ENCODE data around the gene MYO16.

MYO16 gene

DNA sequence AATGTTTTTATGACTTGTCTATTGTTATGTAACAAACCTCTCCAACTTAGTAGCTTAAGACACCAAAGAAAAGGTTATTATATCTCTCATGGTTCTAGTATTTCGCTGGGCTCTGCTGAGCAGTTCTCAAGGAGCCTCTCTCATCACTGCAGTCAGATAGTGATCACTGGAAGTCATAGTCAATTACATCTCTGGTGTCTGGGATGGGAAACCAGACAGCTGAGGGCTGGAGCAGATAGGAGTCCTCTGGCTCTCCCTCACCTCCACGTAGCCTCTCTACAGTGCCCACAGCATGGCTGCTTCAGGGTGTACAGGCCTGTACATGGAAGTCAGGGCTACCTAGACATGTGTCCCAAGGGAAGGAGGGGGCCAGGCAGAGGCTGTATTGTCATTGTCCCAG lies 507.5 kb downstream of the MYO16 start:
- no peak for DNase-seq

DNA sequence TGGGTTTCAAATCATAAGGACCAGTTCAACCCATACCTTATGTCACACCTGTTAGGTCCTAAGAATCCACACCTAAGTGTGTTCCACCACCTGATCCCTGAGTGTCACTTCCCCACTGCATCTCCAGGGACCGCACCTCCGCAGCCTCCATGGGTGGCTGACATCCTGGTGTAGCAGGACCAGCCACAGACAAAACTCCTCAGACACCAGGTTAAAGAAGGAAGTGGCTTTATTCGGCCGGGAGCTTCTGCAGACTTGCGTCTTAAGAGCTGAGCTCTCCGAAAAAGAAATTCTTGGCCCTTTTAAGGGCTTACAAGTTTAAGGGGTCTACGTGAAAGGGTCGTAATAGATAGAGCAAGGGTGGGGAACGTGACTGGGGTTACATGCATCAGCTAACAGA lies 509.9 kb downstream of the MYO16 start:
- no peak for DNase-seq

DNA sequence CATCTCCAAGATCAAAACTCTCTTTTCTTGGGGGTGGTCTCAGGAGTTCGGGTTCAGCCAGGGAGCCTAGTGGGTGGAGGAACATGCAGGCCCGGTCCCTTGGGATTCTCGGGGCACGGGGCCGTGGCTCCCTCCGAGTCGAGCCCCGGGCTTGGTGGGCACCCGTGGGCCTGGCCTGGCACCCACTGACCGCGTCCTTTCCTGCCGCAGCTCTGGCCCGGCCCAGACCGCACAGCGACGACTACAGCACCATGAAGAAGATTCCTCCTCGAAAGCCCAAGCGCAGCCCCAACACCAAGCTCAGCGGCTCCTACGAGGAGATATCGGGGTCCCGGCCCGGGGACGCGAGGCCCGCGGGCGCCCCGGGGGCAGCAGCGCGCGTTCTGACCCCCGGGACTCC lies 510.6 kb downstream of the MYO16 start:
- DNase-seq, result no peak

DNA sequence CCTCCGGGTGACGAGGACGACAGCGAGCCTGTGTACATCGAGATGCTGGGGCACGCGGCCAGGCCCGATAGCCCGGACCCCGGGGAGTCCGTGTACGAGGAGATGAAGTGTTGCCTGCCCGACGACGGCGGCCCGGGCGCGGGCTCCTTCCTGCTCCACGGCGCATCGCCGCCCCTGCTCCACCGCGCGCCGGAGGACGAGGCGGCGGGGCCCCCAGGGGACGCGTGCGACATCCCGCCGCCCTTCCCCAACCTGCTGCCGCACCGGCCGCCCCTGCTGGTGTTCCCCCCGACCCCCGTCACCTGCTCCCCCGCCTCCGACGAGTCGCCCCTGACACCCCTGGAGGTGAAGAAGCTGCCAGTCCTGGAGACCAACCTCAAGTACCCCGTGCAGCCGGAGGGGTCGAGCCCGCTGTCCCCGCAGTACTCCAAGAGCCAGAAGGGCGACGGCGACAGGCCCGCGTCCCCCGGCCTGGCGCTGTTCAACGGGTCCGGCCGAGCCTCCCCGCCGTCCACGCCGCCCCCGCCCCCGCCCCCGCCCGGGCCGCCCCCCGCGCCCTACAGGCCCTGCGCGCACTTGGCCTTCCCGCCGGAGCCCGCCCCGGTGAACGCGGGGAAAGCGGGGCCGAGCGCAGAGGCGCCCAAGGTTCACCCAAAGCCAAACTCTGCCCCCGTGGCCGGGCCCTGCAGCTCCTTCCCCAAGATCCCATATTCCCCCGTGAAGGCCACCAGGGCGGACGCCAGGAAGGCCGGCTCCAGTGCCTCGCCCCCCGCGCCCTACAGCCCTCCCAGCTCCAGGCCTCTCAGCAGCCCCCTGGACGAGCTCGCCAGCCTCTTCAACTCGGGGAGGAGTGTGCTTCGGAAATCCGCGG lies 511.3 kb downstream of the MYO16 start:
- no peak for DNase-seq

DNA sequence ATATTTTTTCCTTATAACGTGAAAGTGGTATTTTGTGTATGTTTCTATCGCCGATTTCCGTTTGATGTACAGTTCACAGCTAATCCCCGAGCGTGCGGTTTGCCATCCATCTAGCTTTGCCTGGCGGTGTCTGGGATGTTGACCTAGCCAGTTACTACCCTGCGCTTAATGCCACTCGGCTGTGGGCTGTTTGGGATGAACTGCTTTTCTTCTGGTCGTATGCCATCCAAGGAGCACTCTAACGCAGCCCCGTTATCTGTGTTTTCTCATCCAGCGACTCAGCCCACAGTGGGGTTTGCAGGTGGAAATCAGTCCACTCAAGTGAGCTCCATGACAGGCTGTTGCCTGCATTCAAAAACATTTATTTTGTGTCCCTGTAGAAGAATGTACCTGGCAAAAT lies 512.3 kb downstream of the MYO16 start:
- no peak for DNase-seq

DNA sequence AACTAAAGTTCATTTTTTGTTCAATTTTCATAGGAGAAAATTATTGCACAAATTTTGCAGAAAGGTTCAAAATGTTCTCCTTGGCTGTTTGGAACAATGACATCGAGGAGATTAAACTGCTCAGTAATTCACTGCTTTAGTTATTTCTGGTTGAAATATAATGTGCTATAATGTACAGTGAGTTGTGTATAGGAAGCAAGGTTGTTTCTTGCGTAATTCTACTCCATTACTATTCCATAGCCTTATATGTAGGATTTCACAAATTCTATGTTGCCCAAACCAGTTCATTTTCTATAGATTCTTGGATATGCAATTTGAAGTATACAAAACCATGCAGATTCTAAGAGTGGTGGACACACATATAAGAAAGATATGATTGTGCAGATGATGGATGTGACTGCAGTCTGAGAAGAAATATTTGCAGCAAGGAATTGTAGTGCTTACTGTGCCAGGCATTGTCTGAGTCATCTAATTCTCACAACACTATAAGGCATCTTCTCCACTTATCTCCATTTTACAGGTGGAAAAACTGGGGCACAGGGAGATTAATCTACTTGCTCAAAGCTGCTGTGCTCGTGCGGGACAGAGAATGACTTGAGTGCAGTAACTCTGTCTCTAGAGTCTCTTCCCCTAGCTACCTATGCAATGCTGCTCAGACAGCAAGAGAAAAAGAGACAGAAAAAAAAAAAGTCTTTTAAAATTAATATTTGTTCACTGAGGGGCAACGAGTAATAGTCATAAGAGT lies 515.5 kb downstream of the MYO16 start:
- DNase-seq, result no peak

DNA sequence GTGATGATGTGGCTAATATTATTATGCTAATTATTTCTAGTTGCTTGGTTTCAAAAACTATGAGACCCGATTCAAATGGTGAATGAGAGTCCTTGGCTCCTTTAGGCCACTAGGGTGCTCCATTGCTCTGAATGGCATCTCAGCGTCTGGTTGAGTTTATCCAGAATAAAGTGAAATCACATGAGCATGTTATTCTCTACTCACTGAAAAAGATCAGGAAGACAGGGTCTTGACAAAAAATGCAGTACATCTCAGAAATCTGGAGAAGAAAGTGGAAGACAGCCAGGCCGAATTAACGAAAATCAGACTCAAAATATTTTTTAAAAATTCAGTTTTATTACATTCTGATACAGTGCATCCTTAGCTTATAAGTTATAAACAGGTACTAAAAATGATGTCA lies 516.2 kb downstream of the MYO16 start:
- no peak for DNase-seq

DNA sequence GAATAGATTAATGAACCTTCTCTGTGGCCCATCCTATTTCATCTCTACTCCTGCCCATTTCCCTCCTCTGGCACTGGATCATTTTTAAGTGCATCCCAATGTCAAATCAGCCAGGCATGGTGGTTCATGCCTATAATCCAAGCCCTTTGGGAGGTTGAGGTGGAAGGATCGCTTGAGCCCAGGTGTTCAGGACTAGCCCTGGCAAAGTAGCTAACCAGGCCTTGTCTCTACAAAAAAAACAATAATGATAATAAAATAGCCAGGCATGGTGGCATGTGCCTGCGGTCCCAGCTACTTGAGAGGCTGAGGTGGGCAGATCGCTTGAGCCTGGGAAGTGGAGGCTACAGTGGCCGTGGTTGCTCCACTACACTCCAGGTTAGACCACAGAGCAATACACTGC lies 517.0 kb downstream of the MYO16 start:
- DNase-seq, result no peak

DNA sequence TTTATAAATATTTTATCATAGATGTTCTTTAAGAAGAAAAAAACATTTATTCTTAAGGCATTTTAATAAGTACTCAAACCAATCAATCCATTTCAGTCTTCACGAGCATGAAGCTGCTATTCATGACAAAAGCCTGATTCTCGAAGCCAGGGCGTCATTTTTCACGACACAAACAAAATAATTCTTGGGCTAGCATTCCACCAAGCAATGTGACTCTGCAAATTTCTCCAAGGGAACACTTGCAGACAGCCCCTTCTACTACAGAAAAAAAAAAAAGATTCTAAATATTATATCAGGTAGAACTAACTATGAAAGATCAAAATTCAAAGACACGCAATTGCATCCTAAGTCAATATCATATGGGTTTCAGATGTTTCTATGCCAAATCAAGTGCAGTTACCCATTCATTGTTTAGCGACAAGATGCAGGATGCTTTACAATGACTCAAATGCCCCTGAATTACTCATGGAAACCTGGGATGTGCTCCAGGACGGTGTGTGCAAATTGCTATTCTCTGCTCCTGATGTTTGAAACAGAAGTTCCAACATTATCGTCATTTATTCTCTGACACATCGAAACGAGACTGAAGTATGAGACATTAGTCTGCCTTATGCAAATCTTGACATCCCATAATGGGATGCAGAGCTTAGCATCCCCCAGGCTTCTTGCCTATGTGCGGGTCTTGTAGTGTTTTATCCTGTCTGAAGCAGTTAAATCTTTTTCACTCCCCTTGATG lies 517.7 kb downstream of the MYO16 start:
- DNase-seq, result no peak

DNA sequence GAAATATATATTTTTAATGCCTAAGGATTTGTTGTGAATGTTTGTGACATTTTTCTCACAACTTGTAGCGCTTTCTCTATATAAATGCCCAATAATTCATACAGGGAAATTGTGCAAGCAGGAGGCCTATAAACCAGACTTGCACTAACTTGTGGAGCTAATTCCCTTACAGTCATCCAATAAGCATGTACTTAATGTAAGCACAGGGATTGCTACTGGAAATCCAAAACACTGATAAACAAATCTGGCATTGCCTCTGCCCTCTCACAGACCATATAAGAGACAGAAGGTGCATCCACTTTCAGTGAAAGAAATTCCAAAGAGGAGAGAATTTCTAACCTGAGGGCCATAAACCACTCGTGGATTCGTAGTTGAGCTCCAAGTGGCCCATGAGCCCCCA lies 518.8 kb downstream of the MYO16 start:
- DNase-seq, result no peak

DNA sequence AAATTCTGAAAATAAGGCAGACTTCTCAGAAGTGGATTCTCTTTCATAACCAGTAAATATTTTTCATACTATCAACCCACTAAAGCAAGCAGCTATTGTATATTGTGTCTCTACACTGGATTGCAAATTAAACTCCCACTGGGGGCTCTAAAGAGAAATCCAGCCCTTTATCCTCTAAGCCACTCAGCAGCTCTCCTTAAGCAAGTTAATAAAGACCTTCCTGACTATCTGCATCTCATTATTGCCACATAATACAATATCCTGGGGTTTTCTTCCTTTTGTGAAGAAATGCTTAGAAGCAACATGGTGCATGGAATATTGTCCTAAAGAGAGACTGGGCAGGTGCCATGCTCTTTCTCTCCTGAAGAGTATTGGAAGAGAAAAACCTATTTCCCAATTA lies 521.3 kb downstream of the MYO16 start:
- no peak for DNase-seq

DNA sequence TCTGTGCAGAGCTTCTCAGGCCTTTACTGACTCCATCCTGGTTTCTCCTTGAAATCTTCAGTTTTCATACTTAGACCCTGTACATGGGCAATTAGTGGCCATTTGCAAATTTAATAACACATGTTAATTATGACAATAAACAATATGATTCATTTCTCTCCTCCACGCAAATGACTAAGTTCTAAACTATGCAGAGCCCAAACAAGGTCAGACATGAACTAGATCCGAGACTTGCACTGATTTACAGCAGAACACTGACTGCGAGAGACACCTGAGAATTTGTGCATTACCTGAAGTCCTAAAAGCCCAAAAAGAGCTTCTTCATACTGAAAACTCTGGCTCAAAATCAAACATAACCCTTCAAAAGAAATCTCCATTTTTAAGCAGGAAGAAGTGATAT lies 521.8 kb downstream of the MYO16 start:
- DNase-seq, result no peak

DNA sequence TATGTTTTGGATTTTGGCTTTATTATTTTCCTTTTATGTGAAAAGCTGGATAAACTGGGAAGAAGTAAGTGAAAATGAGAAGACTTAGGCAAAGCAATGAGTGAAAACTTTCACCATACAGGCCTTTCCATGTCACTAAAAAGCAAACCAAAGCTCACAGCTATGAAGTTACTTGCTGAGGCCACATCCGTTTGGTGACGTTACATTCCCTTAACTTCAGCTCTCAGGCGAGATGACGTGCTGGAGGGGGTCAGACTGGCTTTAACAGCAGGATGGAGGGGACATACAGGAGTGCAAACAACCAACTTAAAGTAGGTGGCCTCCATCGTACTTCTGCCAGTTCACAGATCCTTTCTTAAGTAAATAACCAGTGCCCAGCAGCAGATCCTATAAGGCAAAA lies 522.3 kb downstream of the MYO16 start:
- DNase-seq, result no peak

DNA sequence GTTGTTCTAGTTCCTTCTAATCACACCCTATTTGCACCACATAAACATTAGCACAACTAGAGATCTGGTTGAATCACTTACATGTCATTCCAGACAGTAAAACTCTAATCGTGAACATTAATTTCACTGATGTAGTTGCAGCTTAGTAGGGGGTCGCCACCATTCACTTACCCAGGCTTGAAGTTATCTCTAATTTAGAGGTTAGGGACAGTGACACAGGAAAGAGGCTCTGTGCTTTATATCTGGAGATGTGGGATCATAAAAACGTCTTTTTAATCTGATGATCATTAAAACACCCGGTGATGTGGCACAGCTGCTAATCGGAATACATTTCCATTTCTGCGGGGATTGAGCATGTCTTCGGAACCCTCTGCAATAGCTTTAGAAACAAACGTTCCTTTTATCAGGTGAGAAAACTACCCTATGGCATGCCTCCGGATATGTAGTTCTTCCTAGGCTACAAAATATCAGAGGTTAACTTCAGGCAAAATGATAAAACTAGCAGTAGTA lies 523.0 kb downstream of the MYO16 start:
- no peak for DNase-seq

DNA sequence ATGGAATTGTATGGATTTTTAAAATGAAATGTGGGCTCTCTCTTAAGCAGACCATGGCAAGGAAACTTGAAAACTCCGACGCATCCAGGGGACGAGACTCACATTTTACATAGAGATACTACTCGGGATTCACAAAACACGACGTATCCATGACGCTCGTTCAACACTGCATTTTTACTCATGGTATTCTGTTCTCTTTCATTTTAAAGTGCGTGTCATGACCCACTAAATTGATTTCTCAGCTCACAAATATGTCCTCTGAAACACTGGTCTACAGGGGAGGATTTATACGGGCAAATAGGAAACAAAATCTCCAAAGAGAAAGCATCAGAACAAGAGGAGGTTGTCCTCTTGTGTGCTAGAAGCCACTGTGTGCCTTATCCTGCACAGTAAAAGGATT lies 523.5 kb downstream of the MYO16 start:
- DNase-seq, result no peak

DNA sequence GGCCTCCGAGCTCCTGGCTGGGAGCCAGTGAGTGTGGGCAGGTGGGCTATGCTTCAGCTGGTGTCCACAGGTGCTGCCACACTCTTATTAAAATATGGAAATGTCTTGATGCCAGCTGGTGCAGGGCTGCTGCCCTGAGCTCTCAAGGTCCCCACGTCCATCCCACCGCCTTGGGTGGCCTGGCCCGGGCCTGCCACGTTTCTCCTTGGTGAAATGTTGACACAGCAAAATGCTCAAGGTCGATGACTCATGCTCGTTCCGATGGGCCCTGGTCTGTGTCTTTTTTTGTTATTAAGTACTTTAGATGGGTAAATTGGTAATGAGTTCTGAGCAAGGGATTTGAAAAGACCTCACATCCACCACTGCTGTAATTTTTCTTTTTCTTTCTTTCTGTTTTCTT lies 524.7 kb downstream of the MYO16 start:
- no peak for DNase-seq

DNA sequence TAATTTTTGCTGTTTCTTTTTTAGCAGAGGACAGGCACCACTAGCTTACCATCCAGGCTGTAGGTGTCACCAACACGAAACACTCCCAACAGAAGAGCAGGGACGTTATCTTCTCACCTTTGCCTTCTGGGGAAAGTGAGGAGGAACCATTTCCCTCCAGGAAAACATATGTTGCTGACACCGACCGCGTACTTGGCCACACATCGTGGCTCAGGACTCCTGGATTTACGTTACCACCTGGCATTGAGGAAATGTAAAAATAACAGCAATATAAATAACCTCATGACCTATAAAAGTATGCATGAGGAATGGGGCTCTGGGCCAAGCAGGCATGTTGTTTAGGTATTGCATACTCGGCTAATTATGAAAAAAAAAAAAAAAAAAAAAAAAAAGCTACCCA lies 525.1 kb downstream of the MYO16 start:
- DNase-seq, result no peak

DNA sequence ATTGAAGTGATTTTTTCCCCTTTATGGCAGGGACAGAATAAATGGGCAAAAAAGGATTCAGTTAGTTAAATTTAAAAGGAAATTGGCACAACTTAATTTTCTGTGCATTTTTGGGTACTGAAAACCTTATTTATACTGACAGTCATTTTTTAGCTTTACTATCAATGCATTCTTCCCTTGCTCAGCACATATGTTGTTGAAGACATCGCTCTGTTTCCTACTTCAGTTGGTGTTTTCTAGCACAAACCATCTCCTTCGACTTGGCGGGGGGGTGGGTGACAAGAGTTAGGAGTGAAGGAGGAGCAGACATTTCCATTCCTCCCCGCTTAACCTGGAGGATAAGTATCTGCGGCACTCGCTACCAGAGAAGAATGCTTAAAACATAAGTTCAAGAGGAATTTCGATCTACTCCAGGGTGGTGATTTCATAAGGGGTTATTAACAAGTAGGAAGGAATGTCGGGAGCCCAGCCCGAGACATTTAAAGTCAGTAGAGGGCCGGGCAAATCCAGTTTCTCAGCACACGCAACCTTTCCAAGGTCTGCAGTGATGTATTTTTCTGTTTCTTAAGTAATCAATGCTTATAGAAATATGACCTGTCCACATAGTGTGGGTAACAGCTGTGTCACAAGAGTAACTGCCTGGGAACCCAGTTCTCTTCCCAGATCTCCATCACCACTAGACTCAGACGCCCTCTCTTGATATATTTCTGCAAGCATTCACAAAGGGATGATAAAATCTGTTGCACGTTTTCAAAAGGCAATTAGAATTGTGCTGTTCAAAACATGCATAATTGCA lies 525.8 kb downstream of the MYO16 start:
- DNase-seq, result peak; percentile 48

DNA sequence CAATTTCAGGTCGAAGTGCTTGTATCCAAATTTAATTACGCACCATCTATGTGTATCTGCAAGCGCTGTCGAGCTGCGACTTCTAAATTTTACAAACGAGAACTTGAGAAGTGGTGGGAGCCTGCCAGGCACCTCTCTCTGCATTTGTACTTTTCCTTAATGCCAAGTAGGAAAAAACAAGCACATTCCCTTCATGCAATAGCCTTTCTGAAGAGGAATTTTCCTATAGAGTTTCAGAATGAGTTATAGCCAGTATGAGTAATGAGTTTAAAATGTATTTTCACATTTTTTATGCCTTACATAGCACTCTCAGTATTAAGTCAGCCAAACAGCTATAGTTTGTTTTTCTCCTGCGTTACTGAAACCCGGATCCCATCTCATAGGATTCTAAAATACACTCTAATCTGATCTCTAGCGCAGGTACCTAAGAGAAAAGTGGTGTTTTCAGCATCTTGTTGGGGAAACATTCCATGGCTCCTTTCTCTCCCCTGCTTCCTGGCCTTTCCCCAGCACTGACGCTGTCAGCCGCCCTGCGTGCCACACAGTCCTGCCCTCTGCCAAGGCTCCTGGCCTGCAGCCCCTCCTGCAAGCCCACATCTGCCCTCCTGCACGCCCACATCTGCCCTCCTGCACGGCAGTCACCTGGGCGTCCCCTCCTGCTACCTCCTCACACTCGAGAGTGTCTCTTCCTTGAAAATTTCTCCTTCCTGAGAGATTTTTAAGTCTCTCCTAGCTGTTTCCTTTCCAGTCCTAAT lies 526.9 kb downstream of the MYO16 start:
- peak; percentile 76 for DNase-seq

DNA sequence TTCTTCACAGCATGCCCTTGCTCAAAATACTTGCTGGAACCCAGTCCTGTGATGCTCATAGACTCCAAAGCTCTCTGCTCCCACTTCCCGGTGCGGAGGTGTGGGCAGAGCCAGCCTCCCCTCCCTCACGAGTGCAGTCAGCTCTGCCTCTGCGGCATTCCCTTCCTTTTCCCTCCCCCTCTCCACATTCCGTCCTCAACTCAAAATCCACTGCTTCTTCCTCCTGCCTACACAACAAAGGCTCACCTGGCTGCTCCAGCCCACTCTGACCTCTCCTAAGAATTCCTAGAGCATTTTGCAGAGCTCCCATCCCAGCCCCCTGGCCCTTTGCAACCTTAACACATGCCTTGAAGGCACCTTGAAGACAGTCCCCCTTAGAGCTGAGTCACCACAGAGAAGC lies 527.9 kb downstream of the MYO16 start:
- no peak for DNase-seq

DNA sequence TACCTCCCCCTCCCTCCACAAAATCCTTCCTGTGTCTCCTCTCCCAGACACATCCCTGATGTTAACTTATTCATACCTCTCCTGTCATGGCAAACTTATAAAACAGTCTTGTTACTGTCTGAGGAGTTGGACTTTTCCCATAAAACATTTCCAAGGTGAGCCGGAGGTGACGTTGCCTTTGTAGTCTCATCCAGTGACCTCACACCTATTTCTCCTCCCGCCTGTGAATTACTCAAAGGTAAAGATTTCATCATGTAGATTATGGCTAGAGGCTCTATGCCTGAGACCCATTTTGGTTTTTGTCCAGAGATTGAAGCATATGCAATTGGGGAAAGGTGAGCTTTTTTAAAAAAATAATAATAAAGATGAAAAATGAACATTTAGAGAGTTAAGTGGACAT lies 529.0 kb downstream of the MYO16 start:
- no peak for DNase-seq
